Prostate gland (tissue), 2 donors: Measurements from ENCODE around the gene CDH6. TPM values are rescaled to one million over a fixed set of nuclear protein-coding genes. Genes with fewer than 3 reads are reported as not detected.

Experiments
- DNase-seq: peaks from one replicate; pipeline ENCODE4 v3.0.0-alpha.2; 2019; ENCODE audit warnings: low spot score
- H3K27ac ChIP-seq, 2 donors: fragments of 200-600 bp; sonication (generic); 2 replicates each; pipeline ENCODE4 v1.5.1; 2017 to 2019
- H3K27me3 ChIP-seq: fragments of 200-600 bp; sonication (generic); replicated peaks from 2 replicates; pipeline ENCODE4 v1.5.1; 2019; ENCODE audit not compliant: insufficient read depth
- H3K36me3 ChIP-seq, 2 donors: fragments of 200-600 bp; sonication (generic); 1 replicate in 1 of 2; 2 replicates in 1 of 2; pipeline versions ENCODE4 v1.5.1 to v1.8.1; 2017 to 2019
- H3K4me1 ChIP-seq: fragments of 200-600 bp; sonication (generic); replicated peaks from 2 replicates; pipeline ENCODE4 v1.5.1; 2019
- H3K4me3 ChIP-seq, 2 donors: fragments of 200-600 bp; sonication (generic); 2 replicates each; pipeline ENCODE4 v1.5.1; 2017 to 2019
- H3K9me3 ChIP-seq: fragments of 200-600 bp; sonication (generic); 2 replicates; pipeline ENCODE4 v1.5.1; 2017
- CTCF ChIP-seq, 4 experiments: fragments of 200-600 bp in 2 of 4; fragments of 450-650 bp in 2 of 4; sonication (generic) in 2 of 4; IDR thresholded peaks; 1 replicate in 3 of 4; 2 replicates in 1 of 4; pipeline ENCODE4 v1.5.1; 2016 to 2019; ENCODE audit warnings: antibody characterized with exemption in 4 of 4, mild to moderate bottlenecking in 2 of 4, moderate library complexity in 2 of 4
- POLR2A ChIP-seq: fragments of 450-650 bp; IDR thresholded peaks from one replicate; pipeline ENCODE4 v1.6.1; 2016; ENCODE audit warnings: antibody characterized with exemption, mild to moderate bottlenecking
- POLR2AphosphoS5 ChIP-seq: sonication (generic); formaldehyde crosslinking; IDR thresholded peaks from one replicate; pipeline ENCODE4 v1.6.1; 2017; ENCODE audit warnings: antibody characterized with exemption
- WGBS: methylation state at CpG from one replicate; pipeline ENCODE4 v1.1.5; 2018; 5-methylcytosine and 5-hydroxymethylcytosine counted together
- intact Hi-C: fragments of 100-400 bp; cut with DNase I; formaldehyde crosslinking; loops from one replicate; pipeline ENCODE4 v1.14.2; 2022
- total RNA-seq, 2 donors: library from RNA; depleted of rRNA; stranded (reverse); fragments of >200 nt; gene quantifications; one replicate each; pipeline ENCODE4 v1.1.0, GENCODE V29; 2016

Gene CDH6
- total RNA-seq, 2 donors from 2014 or later, result 1.2 to 2.3 TPM

GRCh38 chr5:31214229-31214628, 20.7 kb downstream of the CDH6 start:
- Histone ChIP-seq H3K9me3 (no peaks in the 10 kb centered on the region), H3K27me3 (no peaks in the 10 kb centered on the region), H3K36me3 (no peaks in the 10 kb centered on the region), H3K4me3 (no peak overlapping the region), H3K4me1 (no peaks in the 10 kb centered on the region), H3K27ac (no peak overlapping the region)
- 62% methylated on average over 3 of the region's 3 CpGs for WGBS
- no peak for TF ChIP-seq POLR2AphosphoS5
- TF ChIP-seq CTCF (IDR thresholded peaks at IDR 0.05), result no peak
- TF ChIP-seq POLR2A, result no peak
- DNase-seq, result no peak
- intact Hi-C loops, result no loop called here

DNA sequence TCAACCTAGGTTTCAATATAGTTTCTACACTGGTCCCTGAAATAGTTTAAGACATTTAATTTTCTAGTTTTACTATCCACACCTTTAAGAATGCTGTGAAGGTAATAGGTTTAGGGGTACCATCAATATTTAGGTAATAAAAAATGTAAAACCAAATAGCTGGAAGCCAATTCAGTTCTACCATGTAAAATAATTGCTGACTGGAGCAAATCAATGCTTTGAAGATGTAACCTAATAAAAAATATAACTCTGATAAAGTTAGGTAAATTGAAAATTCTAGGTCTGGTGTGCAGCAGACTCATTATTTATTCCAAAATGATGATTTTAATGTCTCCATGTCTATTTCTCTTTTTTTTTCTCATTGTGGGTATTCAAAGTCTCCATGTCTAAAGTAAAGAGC, 21.8 kb downstream of the CDH6 start:
- no peak for TF ChIP-seq POLR2A
- TF ChIP-seq POLR2AphosphoS5, result no peak
- TF ChIP-seq CTCF (IDR thresholded peaks at IDR 0.05), result no peak
- H3K27me3 ChIP-seq, result no peaks in the 10 kb centered on the region
- H3K4me1 ChIP-seq, result no peaks in the 10 kb centered on the region
- H3K27ac ChIP-seq, result no peak overlapping the region
- no peak for DNase-seq
- intact Hi-C loops, result no loop called here
- no peak overlapping the region for H3K4me3 ChIP-seq
- H3K36me3 ChIP-seq, result no peaks in the 10 kb centered on the region
- H3K9me3 ChIP-seq, result no peaks in the 10 kb centered on the region

GRCh38 chr5:31217446-31217845, 24.0 kb downstream of the CDH6 start:
- no peaks in the 10 kb centered on the region for H3K4me1 ChIP-seq
- no peak for DNase-seq
- H3K9me3 ChIP-seq, result no peaks in the 10 kb centered on the region
- WGBS, result 92% methylated on average over 2 of the region's 2 CpGs
- TF ChIP-seq POLR2A (no peak), POLR2AphosphoS5 (no peak), CTCF (IDR thresholded peaks at IDR 0.05) (no peak)
- H3K27ac ChIP-seq, result no peak overlapping the region
- H3K4me3 ChIP-seq, result no peak overlapping the region
- H3K36me3 ChIP-seq, result no peaks in the 10 kb centered on the region
- intact Hi-C loops, result no loop called here
- no peaks in the 10 kb centered on the region for H3K27me3 ChIP-seq

DNA sequence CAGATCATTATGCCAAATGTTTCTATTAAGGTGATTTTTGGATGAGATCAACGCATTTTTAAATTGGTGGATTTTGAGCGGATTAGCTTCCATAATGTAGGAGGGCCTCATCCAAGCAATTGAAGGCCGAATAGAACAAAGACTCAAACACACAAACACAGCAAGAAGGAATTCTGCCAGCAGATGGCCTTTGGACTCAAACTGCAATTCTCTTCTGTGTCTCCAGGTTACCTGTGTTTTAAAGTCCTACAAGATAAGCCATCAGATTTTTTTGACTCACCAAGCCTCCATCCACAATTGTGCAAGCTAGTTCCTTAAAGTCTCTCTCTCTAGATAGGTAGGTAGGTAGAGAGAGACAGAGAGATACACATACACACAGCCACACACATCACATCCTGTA, 25.5 kb downstream of the CDH6 start:
- Histone ChIP-seq H3K4me3 (no peak overlapping the region), H3K27me3 (no peaks in the 10 kb centered on the region), H3K9me3 (no peaks in the 10 kb centered on the region), H3K36me3 (no peaks in the 10 kb centered on the region), H3K27ac (no peak overlapping the region), H3K4me1 (no peaks in the 10 kb centered on the region)
- intact Hi-C loops, result no loop called here
- WGBS, result 75% methylated on average over 3 of the region's 3 CpGs
- TF ChIP-seq POLR2AphosphoS5 (no peak), CTCF (IDR thresholded peaks at IDR 0.05) (no peak), POLR2A (no peak)
- DNase-seq, result no peak

DNA sequence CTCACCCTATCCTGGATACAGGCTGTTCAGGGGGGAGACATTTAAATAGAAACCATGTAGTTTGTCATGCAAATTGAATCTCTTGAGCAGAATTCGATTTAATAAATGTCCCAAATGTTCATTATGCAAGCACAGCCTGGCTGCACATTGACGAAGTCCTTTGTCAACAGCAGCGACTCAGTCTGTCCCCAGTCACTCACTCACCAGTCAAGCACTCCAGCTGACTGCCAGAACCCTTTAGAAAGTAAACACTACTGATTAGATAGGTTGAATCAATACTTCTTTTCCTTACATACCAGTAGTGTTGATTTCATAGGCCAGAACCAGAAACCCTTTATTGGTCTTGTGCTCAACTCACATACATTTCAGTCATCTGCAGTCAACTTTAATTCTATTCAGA, 27.5 kb downstream of the CDH6 start:
- H3K9me3 ChIP-seq, result no peaks in the 10 kb centered on the region
- no peaks in the 10 kb centered on the region for H3K27me3 ChIP-seq
- H3K4me1 ChIP-seq, result no peaks in the 10 kb centered on the region
- no peak overlapping the region for H3K4me3 ChIP-seq
- H3K36me3 ChIP-seq, result no peaks in the 10 kb centered on the region
- WGBS, result 64% methylated on average over 3 of the region's 3 CpGs
- no peak overlapping the region for H3K27ac ChIP-seq
- intact Hi-C loops, result no loop called here
- TF ChIP-seq CTCF (IDR thresholded peaks at IDR 0.05), result no peak
- no peak for TF ChIP-seq POLR2A
- no peak for TF ChIP-seq POLR2AphosphoS5
- no peak for DNase-seq
